H1 (cell line): Measurements from ENCODE around the gene FARP2. TPM values are rescaled to one million over a fixed set of nuclear protein-coding genes. Genes with fewer than 3 reads are reported as not detected.

Experiments used
- CTCF ChIA-PET: fragments of 300-600 bp; sonication (Branson Sonifier 250); formaldehyde crosslinking; loops from one replicate; lab custom pipeline; 2021; ENCODE audit not compliant: partially characterized antibody; lab: Charles Lee
- POLR2A ChIA-PET: fragments of 300-600 bp; sonication (Branson Sonifier 250); formaldehyde crosslinking; loops from one replicate; lab custom pipeline; 2021; ENCODE audit warnings: inconsistent platforms; ENCODE audit not compliant: partially characterized antibody; lab: Charles Lee
- DNase-seq, 2 experiments: peaks; one replicate each; pipeline versions ENCODE4 v3.0.0 to v3.0.0-alpha.2; 2010 to 2022; ENCODE audit warnings: low spot score in 2 of 2, low read depth in 1 of 2, mixed read lengths in 1 of 2
- FAIRE-seq: peaks from 2 replicates; lab custom pipeline; 2011; peaks lifted over from hg19 to GRCh38; lab: Jason Lieb, UNC
- H2AFZ ChIP-seq: 2 replicates; pipeline ENCODE4 v1.8.1; 2012; ENCODE audit warnings: low read length, inconsistent platforms
- H2AK5ac ChIP-seq: 2 replicates; pipeline ENCODE4 v1.6.1; 2013; ENCODE audit warnings: low read depth, low read length
- H2BK120ac ChIP-seq: replicated peaks from 2 replicates; pipeline ENCODE3; 2013; ENCODE audit warnings: low read depth, low read length, inconsistent platforms
- H2BK12ac ChIP-seq: 2 replicates; pipeline ENCODE4 v1.6.1; 2013; ENCODE audit warnings: low read depth, low read length
- H2BK15ac ChIP-seq: 2 replicates; pipeline ENCODE4 v1.6.1; 2013; ENCODE audit warnings: low read length
- H2BK20ac ChIP-seq: 2 replicates; pipeline ENCODE4 v1.6.1; 2013; ENCODE audit warnings: low read length
- H2BK5ac ChIP-seq: 2 replicates; pipeline ENCODE4 v1.6.1; 2013; ENCODE audit warnings: low read depth, low read length
- H3K14ac ChIP-seq: 2 replicates; pipeline ENCODE4 v1.6.1; 2013; ENCODE audit warnings: inconsistent platforms; ENCODE audit not compliant: insufficient read length
- H3K18ac ChIP-seq: 2 replicates; pipeline ENCODE4 v1.6.1; 2013; ENCODE audit warnings: low read length; ENCODE audit errors: extremely low read depth
- H3K23ac ChIP-seq: 2 replicates; pipeline ENCODE4 v1.6.1; 2013; ENCODE audit warnings: inconsistent platforms; ENCODE audit not compliant: insufficient read length
- H3K23me2 ChIP-seq: 2 replicates; pipeline ENCODE4 v1.6.1; 2013; ENCODE audit warnings: low read depth, low read length
- H3K27ac ChIP-seq: 2 replicates; pipeline ENCODE4 v1.6.1; 2011; ENCODE audit warnings: low read depth, low read length, inconsistent platforms
- H3K27me3 ChIP-seq, 4 experiments: replicated peaks in 1 of 4; 1 replicate in 1 of 4; 2 replicates in 3 of 4; pipeline versions ENCODE4 v1.6.1 to v1.8.1; 2011 to 2013; ENCODE audit warnings: low read length in 3 of 4, mild to moderate bottlenecking in 3 of 4, inconsistent platforms in 2 of 4, mixed read lengths in 2 of 4, moderate library complexity in 1 of 4; ENCODE audit not compliant: control insufficient read depth in 3 of 4, insufficient read depth in 3 of 4; ENCODE audit errors: extremely low read depth in 1 of 4
- H3K36me3 ChIP-seq, 4 experiments: 2 replicates each; pipeline versions ENCODE4 v1.6.1 to v1.8.1; 2011 to 2013; ENCODE audit warnings: mild to moderate bottlenecking in 4 of 4, low read length in 3 of 4, moderate library complexity in 2 of 4, control low read depth in 1 of 4, inconsistent platforms in 1 of 4; ENCODE audit not compliant: insufficient read depth in 4 of 4, control insufficient read depth in 2 of 4
- H3K4ac ChIP-seq: replicated peaks from 2 replicates; pipeline ENCODE3; 2013; ENCODE audit warnings: low read length, low read depth, mixed read lengths, inconsistent platforms; ENCODE audit not compliant: insufficient read length
- H3K4me1 ChIP-seq, 4 experiments: replicated peaks in 1 of 4; 1 replicate in 1 of 4; 2 replicates in 3 of 4; pipeline versions ENCODE4 v1.6.1 to v1.8.1; 2011 to 2013; ENCODE audit warnings: low read length in 3 of 4, inconsistent platforms in 2 of 4, mixed read lengths in 1 of 4; ENCODE audit not compliant: insufficient read depth in 4 of 4, control insufficient read depth in 3 of 4
- H3K4me2 ChIP-seq, 2 experiments: 2 replicates each; pipeline versions ENCODE4 v1.6.1 to v1.8.1; 2011 to 2013; ENCODE audit warnings: low read depth in 2 of 2, low read length in 2 of 2, control low read depth in 1 of 2, inconsistent platforms in 1 of 2, mild to moderate bottlenecking in 1 of 2; ENCODE audit not compliant: insufficient read depth in 1 of 2
- H3K4me3 ChIP-seq, 4 experiments: fragments of 200-600, 300-600 bp in 1 of 4; sonication (generic), shearing (Covaris generic), sonication (Bioruptor Twin) in 1 of 4; 2 replicates each; pipeline versions ENCODE4 v1.5.1 to v1.8.1; 2011 to 2016; ENCODE audit warnings: low read length in 4 of 4, low read depth in 3 of 4, control low read depth in 2 of 4, inconsistent platforms in 2 of 4, mild to moderate bottlenecking in 2 of 4, mixed read lengths in 1 of 4, moderate library complexity in 1 of 4; ENCODE audit not compliant: insufficient read depth in 2 of 4; ENCODE audit errors: extremely low read depth in 1 of 4
- H3K56ac ChIP-seq: replicated peaks from 2 replicates; pipeline ENCODE3; 2013; ENCODE audit warnings: low read depth, mild to moderate bottlenecking, mixed read lengths, low read length, inconsistent platforms; ENCODE audit not compliant: insufficient read length
- H3K79me1 ChIP-seq: 2 replicates; pipeline ENCODE4 v1.6.1; 2013; ENCODE audit warnings: low read depth, low read length, control low read depth
- H3K79me2 ChIP-seq, 2 experiments: 2 replicates each; pipeline versions ENCODE4 v1.6.1 to v1.8.1; 2012 to 2013; ENCODE audit warnings: low read length in 2 of 2, mild to moderate bottlenecking in 2 of 2, inconsistent platforms in 1 of 2; ENCODE audit not compliant: insufficient read depth in 2 of 2, control insufficient read depth in 1 of 2
- H3K9ac ChIP-seq, 4 experiments: replicated peaks in 1 of 4; 1 replicate in 1 of 4; 2 replicates in 3 of 4; pipeline versions ENCODE4 v1.6.1 to v1.8.1; 2011 to 2013; ENCODE audit warnings: low read depth in 3 of 4, low read length in 3 of 4, control low read depth in 2 of 4, mild to moderate bottlenecking in 2 of 4, moderate library complexity in 2 of 4, inconsistent platforms in 1 of 4; ENCODE audit errors: extremely low read depth in 1 of 4
- H3K9me3 ChIP-seq, 2 experiments: 2 replicates each; pipeline versions ENCODE4 v1.6.1 to v1.8.1; 2012 to 2013; ENCODE audit warnings: mild to moderate bottlenecking in 2 of 2, moderate library complexity in 2 of 2, control low read depth in 1 of 2, inconsistent platforms in 1 of 2, low read depth in 1 of 2, low read length in 1 of 2, mixed read lengths in 1 of 2; ENCODE audit not compliant: insufficient read depth in 2 of 2
- H4K20me1 ChIP-seq, 2 experiments: replicated peaks in 1 of 2; 2 replicates each; pipeline versions ENCODE3 to v1.8.1; 2011 to 2013; ENCODE audit warnings: inconsistent platforms in 2 of 2, low read length in 2 of 2, mild to moderate bottlenecking in 1 of 2; ENCODE audit not compliant: insufficient read depth in 2 of 2, control insufficient read depth in 1 of 2
- H4K5ac ChIP-seq: 2 replicates; pipeline ENCODE4 v1.6.1; 2013; ENCODE audit warnings: low read length, low read depth, mixed read lengths, inconsistent platforms; ENCODE audit not compliant: insufficient read length
- H4K8ac ChIP-seq: 2 replicates; pipeline ENCODE4 v1.8.0; 2013; ENCODE audit warnings: mild to moderate bottlenecking, moderate library complexity, low read length, inconsistent platforms; ENCODE audit not compliant: insufficient read depth; ENCODE audit errors: extremely low read depth
- H4K91ac ChIP-seq: replicated peaks from 2 replicates; pipeline ENCODE3; 2013; ENCODE audit warnings: low read length, mixed read lengths, inconsistent platforms; ENCODE audit not compliant: insufficient read length
- CBX5 ChIP-seq: fragments of 300-800, 300-1000 bp; sonication (generic); IDR thresholded peaks from 2 replicates; pipeline ENCODE4 v1.7.1; 2016; ENCODE audit warnings: antibody characterized with exemption, low read length, low read depth
- E2F6 ChIP-seq: IDR thresholded peaks from 2 replicates; pipeline ENCODE4 v1.6.1; 2012; ENCODE audit warnings: inconsistent platforms
- MAX ChIP-seq: IDR thresholded peaks from 2 replicates; pipeline ENCODE4 v1.6.1; 2012; ENCODE audit warnings: inconsistent platforms
- TCF12 ChIP-seq: IDR thresholded peaks from 2 replicates; pipeline ENCODE4 v1.6.1; 2011; ENCODE audit warnings: low read depth, mild to moderate bottlenecking, low read length
- WGBS, 2 experiments: shearing (Covaris generic) in 1 of 2; methylation state at CpG; one replicate each; pipeline versions ENCODE4 v1.1.6 to v1.1.7; 2013 to 2015; ENCODE audit warnings: low lambda C conversion rate in 2 of 2, mixed read lengths in 2 of 2, inconsistent platforms in 1 of 2, low coverage in 1 of 2, missing lambda C conversion rate in 1 of 2; ENCODE audit not compliant: insufficient replicate concordance in 2 of 2, insufficient coverage in 1 of 2, insufficient read length in 1 of 2; ENCODE audit errors: extremely low coverage in 1 of 2, missing lambda C conversion rate in 1 of 2; 5-methylcytosine and 5-hydroxymethylcytosine counted together
- polyA plus RNA-seq, 7 experiments: library from polyadenylated mRNA; depleted of rRNA in 3 of 7; stranded (reverse) in 5 of 7; unstranded in 2 of 7; fragments of >200 nt in 5 of 7; fragments of 200-250 nt in 2 of 7; gene quantifications; 1 replicate in 5 of 7; 2 replicates in 1 of 7; 4 replicates in 1 of 7; pipeline versions ENCODE4 v1.2.1 to v1.2.3, GENCODE V29; 2011 to 2013; ENCODE audit warnings: missing spikeins in 2 of 7, mixed read lengths in 2 of 7
- total RNA-seq: library from RNA; stranded (reverse); fragmentation: NEBNext Ultra II Directional; extraction: Animal tissue kit (Norgen Biotek cat#: 25700); gene quantifications from 2 replicates; pipeline ENCODE4 v1.2.1, GENCODE V29; 2021

FARP2 gene
- total and polyA plus RNA-seq, 2 of the 8 experiments (the other 6 are each of a cell fraction or from before 2014, with no cell fraction given), result 12.4 to 33.4 TPM

GRCh38 chr2:241465543-241465942 lies 109.5 kb downstream of the FARP2 start:
- no peaks in the 10 kb centered on the region; the same call in 1 of the 2 replicates for H3K23me2 ChIP-seq
- no peaks in the 10 kb centered on the region for H3K79me1 ChIP-seq
- H3K27ac ChIP-seq, result no peak overlapping the region
- H3K4me1 ChIP-seq, result no peaks in the 10 kb centered on the region
- H4K5ac ChIP-seq, result no peak overlapping the region
- peaks cover 0 to 1% of the 10 kb centered on the region in 2 experiments for H4K20me1 ChIP-seq
- no peak overlapping the region for H2BK20ac ChIP-seq
- H2AFZ ChIP-seq, result no peak overlapping the region
- H3K18ac ChIP-seq, result no peak overlapping the region
- WGBS, 2 experiments, result 87% methylated on average over 12 of the region's 12 CpGs; no CpG with 5 or more reads in 1 of the 2 experiments
- no peak overlapping the region for H2BK120ac ChIP-seq
- ChIA-PET POLR2A (interaction anchor here (1.0 to 1.1 kb wide), 2 partner anchors 14 to 25 kb away, joined by 3 read pairs; no protein-coding TSS in a partner anchor), CTCF (interaction anchor here (1.8 to 2.9 kb wide), 2 partner anchors 16 to 39 kb away, joined by 5 to 9 read pairs; no protein-coding TSS in a partner anchor)
- H3K27me3 ChIP-seq, result no peaks in the 10 kb centered on the region
- TF ChIP-seq TCF12 (no peak), MAX (peak; percentile 34; the same call in 1 of the 2 replicates), CBX5 (no peak), E2F6 (peak; percentile 56)
- H3K9ac ChIP-seq, result no peak overlapping the region
- no peak overlapping the region for H3K14ac ChIP-seq
- H3K56ac ChIP-seq, result no peak overlapping the region
- H2BK5ac ChIP-seq, result no peak overlapping the region
- no peaks in the 10 kb centered on the region for H3K36me3 ChIP-seq
- DNase-seq (no peak), FAIRE-seq (no peak)
- no peak overlapping the region for H2AK5ac ChIP-seq
- H3K4ac ChIP-seq, result no peak overlapping the region
- no peak overlapping the region for H3K4me2 ChIP-seq
- H3K9me3 ChIP-seq, result no peaks in the 10 kb centered on the region
- H4K8ac ChIP-seq, result no peak overlapping the region; the same call in 1 of the 2 replicates
- no peak overlapping the region for H3K4me3 ChIP-seq
- H3K23ac ChIP-seq, result no peak overlapping the region
- H4K91ac ChIP-seq, result no peak overlapping the region
- no peak overlapping the region for H2BK12ac ChIP-seq
- H3K79me2 ChIP-seq, result no peaks in the 10 kb centered on the region
- H2BK15ac ChIP-seq, result no peak overlapping the region
